IPS-NIHi7 (cell line): Measurements from ENCODE around the gene ABO.
"Not testable (repeated sequence)": the region's sequence is repeated elsewhere in the genome, so short reads cannot be mapped to it uniquely, and the experiment has no call there.

Source experiments
- DNase-seq: peaks from one replicate; pipeline ENCODE4 v3.0.0; 2012; ENCODE audit warnings: mixed read lengths; ENCODE audit errors: extremely low spot score

Gene ABO

GRCh38 chr9:133275105-133276000, at the start of gene ABO:
Gene ABO (minus strand): TSS chr9:133275201.
- peak; percentile 77 for DNase-seq

GRCh38 chr9:133323991-133324703, 49.1 kb upstream of the ABO start:
- no peak for DNase-seq

GRCh38 chr9:133323211-133323610, 48.2 kb upstream of the ABO start:
- DNase-seq, result no peak

- DNase-seq, result no peak
Observed at GRCh38 chr9:133322701-133323100, 47.7 kb upstream of the ABO start.

GRCh38 chr9:133321411-133321935, 46.5 kb upstream of the ABO start:
- DNase-seq, result no peak

GRCh38 chr9:133320421-133320881, 45.5 kb upstream of the ABO start:
- peak; percentile 39 for DNase-seq

GRCh38 chr9:133317551-133317950, 42.5 kb upstream of the ABO start:
- not testable (repeated sequence) for DNase-seq

- DNase-seq, result no peak
Observed at GRCh38 chr9:133315997-133316396, 41.0 kb upstream of the ABO start.

- no peak for DNase-seq
Observed at GRCh38 chr9:133309608-133310007, 34.6 kb upstream of the ABO start.

GRCh38 chr9:133307301-133307700, 32.3 kb upstream of the ABO start:
- no peak for DNase-seq

- no peak for DNase-seq
Observed at GRCh38 chr9:133306242-133307204, 31.5 kb upstream of the ABO start.

- no peak for DNase-seq
Observed at GRCh38 chr9:133305731-133306130, 30.7 kb upstream of the ABO start.

- DNase-seq, result no peak
Observed at GRCh38 chr9:133304477-133305377, 29.7 kb upstream of the ABO start.

- DNase-seq, result no peak
Observed at GRCh38 chr9:133304158-133304470, 29.1 kb upstream of the ABO start.

GRCh38 chr9:133303266-133304157, 28.5 kb upstream of the ABO start:
- DNase-seq, result no peak

- no peak for DNase-seq
Observed at GRCh38 chr9:133301253-133302230, 26.5 kb upstream of the ABO start.

GRCh38 chr9:133299996-133300395, 25.0 kb upstream of the ABO start:
- not testable (repeated sequence) for DNase-seq

GRCh38 chr9:133294257-133294656, 19.3 kb upstream of the ABO start:
- no peak for DNase-seq
